HG02642 (cell line): ENCODE data around the gene MOB1A.

ENCODE experiments used
- ATAC-seq: cut with Tn5 transposase; IDR thresholded peaks from one replicate; pipeline ENCODE4 v1.9.1; 2021; ENCODE audit warnings: mild to moderate bottlenecking; ENCODE audit not compliant: unreplicated experiment, poor library complexity

Gene MOB1A

GRCh38 chr2:74109551-74109950 is 69.1 kb downstream of the MOB1A start:
- ATAC-seq = no peak

GRCh38 chr2:74107071-74107470 is 71.6 kb downstream of the MOB1A start:
- ATAC-seq = no peak

GRCh38 chr2:74105413-74105812 is 73.3 kb downstream of the MOB1A start:
- ATAC-seq = no peak

GRCh38 chr2:74104839-74105238 is 73.8 kb downstream of the MOB1A start:
- ATAC-seq = no peak

GRCh38 chr2:74103763-74104162 is 74.9 kb downstream of the MOB1A start:
- ATAC-seq = no peak
